Smooth muscle cell (in vitro differentiated cells): Measurements from ENCODE around the gene CC2D2B. TPM values are rescaled to one million over a fixed set of nuclear protein-coding genes. Genes with fewer than 3 reads are reported as not detected.
"Not testable (repeated sequence)": the region's sequence is repeated elsewhere in the genome, so short reads cannot be mapped to it uniquely, and the experiment has no call there.

Experiments used
- DNase-seq: peaks from one replicate; lab custom pipeline; 2025; ENCODE audit not compliant: unreplicated experiment; lab: John Stamatoyannopoulos, UW
- H2AFZ ChIP-seq: fragments of 200-600 bp; sonication (generic); 2 replicates; pipeline ENCODE4 v1.6.0; 2016; ENCODE audit warnings: antibody characterized with exemption, low read depth, mild to moderate bottlenecking
- H3F3A ChIP-seq: fragments of 200-600 bp; sonication (generic); 2 replicates; pipeline ENCODE4 v1.6.0; 2017; ENCODE audit warnings: antibody characterized with exemption, low read depth
- H3K27ac ChIP-seq: fragments of 200-600 bp; sonication (generic); 2 replicates; pipeline ENCODE4 v1.5.1; 2016; ENCODE audit warnings: low read depth, mild to moderate bottlenecking
- H3K27me3 ChIP-seq: fragments of 200-600 bp; sonication (generic); 2 replicates; pipeline ENCODE4 v1.6.1; 2016; ENCODE audit warnings: low read depth, mild to moderate bottlenecking
- H3K36me3 ChIP-seq: fragments of 200-600 bp; sonication (generic); 2 replicates; pipeline ENCODE4 v1.5.1; 2016; ENCODE audit warnings: low read depth
- H3K4me1 ChIP-seq: fragments of 200-600 bp; sonication (generic); 2 replicates; pipeline ENCODE4 v1.5.1; 2016; ENCODE audit warnings: low read depth
- H3K4me2 ChIP-seq: fragments of 200-600 bp; sonication (generic); 2 replicates; pipeline ENCODE4 v1.6.0; 2016; ENCODE audit warnings: mild to moderate bottlenecking
- H3K4me3 ChIP-seq: fragments of 200-600 bp; sonication (generic); 2 replicates; pipeline ENCODE4 v1.5.1; 2016; ENCODE audit warnings: mild to moderate bottlenecking
- H3K79me2 ChIP-seq: fragments of 200-600 bp; sonication (generic); 2 replicates; pipeline ENCODE4 v1.6.0; 2016; ENCODE audit warnings: low read depth, mild to moderate bottlenecking
- H3K9ac ChIP-seq: fragments of 200-600 bp; sonication (generic); 2 replicates; pipeline ENCODE4 v1.6.0; 2016; ENCODE audit warnings: low read depth
- H3K9me3 ChIP-seq: fragments of 200-600 bp; sonication (generic); replicated peaks from 2 replicates; pipeline ENCODE4 v1.5.1; 2016; ENCODE audit warnings: low read depth
- H4K20me1 ChIP-seq: fragments of 200-600 bp; sonication (generic); 2 replicates; pipeline ENCODE4 v1.6.0; 2016; ENCODE audit warnings: low read depth
- WGBS: methylation state at CpG from one replicate; pipeline ENCODE4 v1.1.7; 2016; ENCODE audit warnings: low lambda C conversion rate; 5-methylcytosine and 5-hydroxymethylcytosine counted together
- polyA plus RNA-seq: library from polyadenylated mRNA; unstranded; fragments of >200 nt; fragmentation: Nextera tagmentation; extraction: Ambion mirVana; gene quantifications from 2 replicates; pipeline ENCODE4 v1.2.1, GENCODE V29; 2016
- total RNA-seq: library from RNA; depleted of rRNA; stranded (reverse); fragments of >200 nt; gene quantifications from 2 replicates; pipeline ENCODE4 v1.2.3, GENCODE V29; 2014
- TF ChIP-seq, protein P1 (sequence below): fragments of 200-600 bp; sonication (generic); IDR thresholded peaks from 2 replicates; pipeline ENCODE4 v1.5.1; 2017; ENCODE audit warnings: borderline replicate concordance, mild to moderate bottlenecking, antibody characterized with exemption; ENCODE audit not compliant: insufficient read depth, poor library complexity, severe bottlenecking

The CC2D2B gene
- total and polyA plus RNA-seq, 2 experiments from 2014 or later: not detected

DNA sequence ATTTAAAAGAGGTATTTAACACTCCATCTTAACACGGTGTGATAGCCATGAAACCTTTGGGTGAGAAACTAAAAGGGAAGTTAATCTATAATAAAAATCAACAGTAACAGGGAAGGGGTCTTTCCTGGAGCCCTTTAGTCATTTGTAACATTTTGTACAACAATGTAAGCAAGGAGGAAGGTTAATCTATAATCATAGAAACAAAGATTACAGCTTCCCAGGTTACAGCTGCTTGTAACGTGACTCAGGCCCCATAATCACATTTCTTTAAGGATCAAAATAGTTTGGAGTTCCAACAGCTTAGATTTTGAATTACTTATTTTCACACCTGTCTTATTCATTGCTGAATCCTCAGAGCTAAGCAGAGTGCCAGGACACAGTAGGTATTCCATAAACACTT, 17.9 kb upstream of the CC2D2B start:
- Histone ChIP-seq H3K27me3 (no peaks in the 10 kb centered on the region), H3K4me2 (no peak overlapping the region), H3K4me3 (no peak overlapping the region), H3K36me3 (no peaks in the 10 kb centered on the region), H3K9ac (no peak overlapping the region), H3K27ac (no peak overlapping the region), H3K9me3 (no peaks in the 10 kb centered on the region), H3K4me1 (no peaks in the 10 kb centered on the region), H3K79me2 (no peaks in the 10 kb centered on the region), H2AFZ (no peak overlapping the region), H4K20me1 (no peaks in the 10 kb centered on the region), H3F3A (no peaks in the 10 kb centered on the region)
- no peak for DNase-seq
- WGBS: 89% methylated on average over 2 of the region's 2 CpGs
- TF ChIP-seq, protein P1, sequence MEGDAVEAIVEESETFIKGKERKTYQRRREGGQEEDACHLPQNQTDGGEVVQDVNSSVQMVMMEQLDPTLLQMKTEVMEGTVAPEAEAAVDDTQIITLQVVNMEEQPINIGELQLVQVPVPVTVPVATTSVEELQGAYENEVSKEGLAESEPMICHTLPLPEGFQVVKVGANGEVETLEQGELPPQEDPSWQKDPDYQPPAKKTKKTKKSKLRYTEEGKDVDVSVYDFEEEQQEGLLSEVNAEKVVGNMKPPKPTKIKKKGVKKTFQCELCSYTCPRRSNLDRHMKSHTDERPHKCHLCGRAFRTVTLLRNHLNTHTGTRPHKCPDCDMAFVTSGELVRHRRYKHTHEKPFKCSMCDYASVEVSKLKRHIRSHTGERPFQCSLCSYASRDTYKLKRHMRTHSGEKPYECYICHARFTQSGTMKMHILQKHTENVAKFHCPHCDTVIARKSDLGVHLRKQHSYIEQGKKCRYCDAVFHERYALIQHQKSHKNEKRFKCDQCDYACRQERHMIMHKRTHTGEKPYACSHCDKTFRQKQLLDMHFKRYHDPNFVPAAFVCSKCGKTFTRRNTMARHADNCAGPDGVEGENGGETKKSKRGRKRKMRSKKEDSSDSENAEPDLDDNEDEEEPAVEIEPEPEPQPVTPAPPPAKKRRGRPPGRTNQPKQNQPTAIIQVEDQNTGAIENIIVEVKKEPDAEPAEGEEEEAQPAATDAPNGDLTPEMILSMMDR: no peak

DNA sequence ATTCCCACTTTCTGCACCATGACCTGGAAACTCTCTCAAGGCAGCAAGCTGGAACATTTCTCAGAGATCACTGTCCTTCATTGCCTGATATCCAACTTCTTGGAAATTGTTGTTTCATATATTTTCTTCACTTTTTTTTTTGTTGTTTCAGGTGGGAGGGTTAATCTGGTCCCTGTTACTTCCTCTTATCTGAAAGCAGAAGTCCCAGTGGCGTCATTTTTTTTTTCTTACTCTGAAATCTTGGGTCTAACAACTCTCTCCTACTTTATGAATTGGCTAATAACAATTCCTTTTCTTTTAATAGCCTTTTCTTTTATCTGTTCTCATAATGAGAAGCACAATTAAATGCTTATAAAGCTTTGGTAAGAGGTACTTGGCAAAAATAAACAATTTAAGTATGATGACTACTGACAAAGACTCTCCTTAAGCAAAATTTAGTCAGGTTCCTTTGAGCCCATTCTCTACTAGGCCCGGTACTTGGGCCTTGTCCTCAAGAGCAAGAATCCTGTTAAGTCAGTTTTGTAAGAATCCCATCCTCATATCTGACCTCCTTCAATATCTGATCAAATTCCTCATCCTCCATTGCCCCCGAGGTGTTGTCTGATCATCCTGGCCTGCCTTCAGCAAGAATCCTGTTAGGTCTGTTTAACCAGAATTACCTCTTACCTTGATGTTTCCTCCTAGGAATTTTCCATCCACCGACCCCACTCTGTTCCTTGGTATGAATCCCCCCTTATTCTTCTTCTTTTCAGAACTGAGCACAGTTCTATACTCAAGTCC, 11.5 kb upstream of the CC2D2B start:
- H3K4me3 ChIP-seq: no peak overlapping the region
- DNase-seq: no peak
- H3K9me3 ChIP-seq: no peaks in the 10 kb centered on the region
- H4K20me1 ChIP-seq: no peaks in the 10 kb centered on the region
- no peaks in the 10 kb centered on the region for H3F3A ChIP-seq
- no peaks in the 10 kb centered on the region for H3K27me3 ChIP-seq
- H3K79me2 ChIP-seq: no peaks in the 10 kb centered on the region
- H3K9ac ChIP-seq: no peak overlapping the region
- no peaks in the 10 kb centered on the region for H3K4me1 ChIP-seq
- peak overlapping the region; percentile 45 for H3K27ac ChIP-seq
- H3K36me3 ChIP-seq: peaks cover 10% of the 10 kb centered on the region
- 74% methylated on average over 4 of the region's 4 CpGs for WGBS
- H3K4me2 ChIP-seq: no peak overlapping the region
- no peak overlapping the region for H2AFZ ChIP-seq
- TF ChIP-seq, protein P1: no peak

DNA sequence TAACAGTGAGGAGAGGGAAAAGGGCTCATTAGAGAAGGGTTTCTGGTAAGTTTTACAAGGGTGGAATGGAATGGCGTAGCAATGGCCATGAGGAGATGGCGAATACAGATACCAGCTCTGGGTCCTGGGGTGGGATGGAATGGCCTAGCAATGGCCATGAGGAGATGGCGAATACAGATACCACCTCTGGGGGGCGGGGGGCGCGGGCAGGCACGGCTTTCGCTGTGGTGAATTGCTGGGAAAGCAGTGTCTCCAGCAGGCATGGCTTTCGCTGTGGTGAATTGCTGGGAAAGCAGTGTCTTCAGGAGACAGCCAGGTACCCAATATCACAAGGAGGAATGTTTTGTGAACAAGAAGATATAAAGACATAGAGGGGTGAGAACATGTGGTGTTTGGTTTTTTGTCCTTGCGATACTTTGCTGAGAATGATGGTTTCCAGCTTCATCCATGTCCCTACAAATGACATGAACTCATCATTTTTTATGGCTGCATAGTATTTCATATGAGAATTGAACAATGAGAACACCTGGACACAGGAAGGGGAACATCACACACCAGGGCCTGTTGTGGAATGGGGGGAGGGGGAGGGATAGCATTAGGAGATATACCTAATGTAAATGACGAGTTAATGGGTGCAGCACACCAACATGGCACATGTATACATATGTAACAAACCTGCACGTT, 1.7 kb upstream of the CC2D2B start:
- not testable (repeated sequence) for H4K20me1 ChIP-seq, H3K9ac ChIP-seq, H3K79me2 ChIP-seq, H3K36me3 ChIP-seq, H3K4me2 ChIP-seq, H3K4me3 ChIP-seq, H3K27me3 ChIP-seq, H3K27ac ChIP-seq, H3K9me3 ChIP-seq, H3F3A ChIP-seq, H2AFZ ChIP-seq, H3K4me1 ChIP-seq, DNase-seq
- WGBS: 96% methylated on average over 12 of the region's 12 CpGs

DNA sequence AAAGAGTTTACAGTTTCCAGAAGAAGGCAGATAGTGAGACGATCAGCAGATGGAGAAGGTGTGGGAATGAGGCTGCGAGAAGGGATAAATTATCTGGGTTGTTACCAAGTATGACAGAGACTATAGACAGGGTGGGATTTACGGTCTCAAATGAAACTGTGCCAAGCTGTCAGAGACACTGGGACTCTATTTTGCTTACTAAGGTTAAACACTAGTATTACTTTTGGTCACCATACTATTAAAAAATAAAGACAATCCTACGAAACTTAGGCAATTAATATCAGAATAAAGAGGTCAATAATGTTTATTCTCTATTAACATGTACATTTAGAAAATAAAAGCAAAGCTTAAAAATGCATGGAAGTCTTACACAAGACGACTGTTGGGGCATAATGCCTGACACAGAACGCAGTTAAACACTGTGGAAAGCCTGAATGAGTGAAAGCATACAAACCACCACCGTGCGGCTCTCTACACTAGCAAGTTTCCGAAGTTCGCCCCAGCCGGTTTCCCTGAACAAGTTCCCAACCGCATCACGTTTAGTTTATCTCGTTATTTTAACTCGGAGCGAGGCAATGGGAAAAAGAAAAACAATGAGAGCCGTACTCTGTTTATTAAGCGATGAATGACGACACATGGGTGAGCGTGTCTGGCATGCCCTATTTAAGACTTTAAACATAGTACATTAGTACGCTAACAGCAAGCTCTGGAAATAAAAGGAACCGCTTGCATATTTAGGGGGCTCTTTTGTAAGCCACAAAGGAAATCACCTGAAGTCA, 909 bp upstream of the CC2D2B start:
- peak overlapping the region; percentile 62 for H3K9ac ChIP-seq
- peaks cover 7% of the 10 kb centered on the region for H3K79me2 ChIP-seq
- H3K4me3 ChIP-seq: peak overlapping the region; percentile 74
- no peaks in the 10 kb centered on the region for H3K36me3 ChIP-seq
- peaks cover 3% of the 10 kb centered on the region for H3K4me1 ChIP-seq
- H4K20me1 ChIP-seq: no peaks in the 10 kb centered on the region
- H3F3A ChIP-seq: no peaks in the 10 kb centered on the region
- H3K27me3 ChIP-seq: peaks cover 4% of the 10 kb centered on the region
- WGBS: 14% methylated on average over 22 of the region's 22 CpGs
- H3K27ac ChIP-seq: peak overlapping the region; percentile 76
- peak overlapping the region; percentile 97 for H3K4me2 ChIP-seq
- TF ChIP-seq, protein P1: no peak
- DNase-seq: peak; percentile 22
- no peaks in the 10 kb centered on the region for H3K9me3 ChIP-seq
- H2AFZ ChIP-seq: peak overlapping the region; percentile 94
